ENCODE measurements around the gene ADGRE3.
"Not testable (repeated sequence)": the region's sequence is repeated elsewhere in the genome, so short reads cannot be mapped to it uniquely, and the experiment has no call there.

The ADGRE3 gene

DNA sequence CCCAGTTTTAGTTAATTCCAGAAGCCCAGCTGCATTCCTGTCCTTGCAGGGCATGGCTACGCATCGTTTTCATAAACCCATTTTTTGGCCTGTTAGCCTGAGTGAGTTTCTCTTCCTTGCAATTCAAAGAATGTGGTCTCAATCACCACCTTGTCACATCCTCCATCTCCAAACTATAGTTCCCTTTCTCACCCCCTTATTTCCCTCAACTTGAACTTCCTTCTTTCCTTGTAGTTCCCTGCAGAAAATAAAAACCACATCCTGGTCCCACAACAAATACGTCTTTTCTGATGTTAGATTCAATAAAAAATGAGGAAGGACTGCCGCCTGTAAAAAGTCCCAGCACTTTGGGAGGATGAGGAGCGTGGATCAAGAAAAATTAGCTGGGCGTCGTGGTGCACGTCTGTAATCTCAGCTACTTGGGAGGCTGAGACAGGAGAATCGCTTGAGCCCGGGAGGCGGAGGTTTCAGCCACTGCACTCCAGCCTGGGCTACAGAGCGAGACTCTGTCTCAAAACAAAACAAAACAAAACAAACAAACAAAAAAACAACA lies 13.2 kb downstream of the ADGRE3 start:
- DNase-seq: no peak

DNA sequence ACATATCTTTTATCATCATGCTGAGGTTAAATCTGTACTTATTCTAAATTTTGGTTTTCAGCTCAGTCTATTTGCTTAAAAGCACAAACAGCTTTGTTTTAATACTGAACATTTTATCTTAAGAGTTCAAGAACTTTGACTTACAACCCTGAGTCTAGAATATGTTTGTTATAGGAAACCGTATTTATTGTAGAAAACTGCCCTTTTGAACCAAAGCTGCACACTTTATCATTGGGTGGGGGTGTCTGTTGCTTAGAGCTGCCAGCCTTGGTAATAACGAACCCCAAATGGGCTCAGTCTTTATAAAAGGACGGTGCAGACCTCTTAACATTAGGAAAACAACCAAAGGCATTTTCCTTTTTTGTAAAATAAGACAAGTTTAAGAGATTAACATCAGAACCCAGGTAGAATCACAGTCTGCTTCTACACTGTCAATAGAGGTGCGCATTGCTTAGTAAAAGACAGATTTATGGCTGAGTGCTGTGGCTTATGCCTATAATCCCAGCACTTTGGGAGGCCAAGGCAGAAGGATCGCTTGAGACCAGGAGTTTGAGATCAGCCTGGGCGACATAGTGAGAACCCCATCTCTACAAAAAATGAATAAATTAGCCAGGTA lies 14.7 kb downstream of the ADGRE3 start:
- DNase-seq: no peak

- DNase-seq: no peak
Observed at GRCh38 chr19:14655726-14656125, 18.9 kb downstream of the ADGRE3 start.

DNA sequence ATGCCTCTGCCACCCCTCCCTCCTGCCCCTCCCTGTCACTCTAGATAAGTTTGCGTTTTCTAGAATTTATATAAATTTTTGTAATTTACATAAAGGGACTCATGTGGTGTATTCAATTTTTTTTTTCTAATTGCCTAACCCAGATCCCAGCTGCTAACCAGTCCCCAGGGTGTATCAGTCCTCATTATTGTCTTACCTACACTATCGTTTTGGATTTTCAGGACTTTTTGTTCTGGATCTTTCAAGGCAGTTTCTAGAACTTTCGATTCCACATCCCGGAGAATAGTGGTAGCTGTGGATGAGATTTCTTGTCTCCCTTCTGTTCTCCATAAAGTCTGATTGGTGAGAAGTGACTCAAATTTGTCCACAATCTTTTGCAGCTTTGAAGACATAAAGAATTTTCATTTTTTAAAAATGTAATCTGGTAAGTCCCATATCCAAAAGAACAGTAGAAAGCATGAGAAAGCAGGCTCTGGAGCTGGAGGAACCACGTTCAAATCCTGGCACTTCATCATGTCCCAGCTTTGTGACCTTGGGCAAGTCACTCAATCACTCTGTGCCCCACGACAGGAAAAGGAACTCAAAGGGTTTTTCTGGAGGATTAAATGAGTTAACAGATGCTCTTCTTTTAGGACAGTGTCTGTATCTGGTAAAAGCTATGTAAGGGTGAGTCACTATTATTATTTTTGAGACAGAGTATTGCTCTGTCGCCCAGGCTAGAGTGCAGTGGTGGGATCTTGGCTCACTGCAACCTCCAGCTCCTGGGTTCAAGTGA lies 19.7 kb downstream of the ADGRE3 start:
- no peak for DNase-seq

GRCh38 chr19:14650161-14650560 lies 24.5 kb downstream of the ADGRE3 start:
- DNase-seq: no peak

DNA sequence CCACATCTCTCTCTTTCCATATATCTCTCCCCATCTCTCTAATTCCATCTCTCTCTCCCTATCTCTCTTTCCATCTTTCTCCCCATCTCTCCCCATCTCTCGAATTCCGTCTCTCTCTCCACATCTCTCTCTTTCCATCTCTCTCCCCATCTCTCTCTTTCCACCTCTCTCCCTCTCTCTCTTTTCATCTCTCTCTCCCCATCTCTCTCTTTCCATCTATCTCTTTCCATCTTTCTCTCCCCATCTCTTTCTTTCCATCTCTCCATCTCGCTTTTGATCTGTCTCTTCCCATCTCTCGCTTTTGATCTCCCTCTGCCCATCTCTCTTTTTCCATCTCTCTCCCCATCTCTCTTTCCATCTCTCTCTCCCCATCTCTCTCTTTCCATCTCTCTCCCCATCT lies 25.6 kb downstream of the ADGRE3 start:
- DNase-seq: no peak

GRCh38 chr19:14648506-14648905 lies 26.1 kb downstream of the ADGRE3 start:
- no peak for DNase-seq

DNA sequence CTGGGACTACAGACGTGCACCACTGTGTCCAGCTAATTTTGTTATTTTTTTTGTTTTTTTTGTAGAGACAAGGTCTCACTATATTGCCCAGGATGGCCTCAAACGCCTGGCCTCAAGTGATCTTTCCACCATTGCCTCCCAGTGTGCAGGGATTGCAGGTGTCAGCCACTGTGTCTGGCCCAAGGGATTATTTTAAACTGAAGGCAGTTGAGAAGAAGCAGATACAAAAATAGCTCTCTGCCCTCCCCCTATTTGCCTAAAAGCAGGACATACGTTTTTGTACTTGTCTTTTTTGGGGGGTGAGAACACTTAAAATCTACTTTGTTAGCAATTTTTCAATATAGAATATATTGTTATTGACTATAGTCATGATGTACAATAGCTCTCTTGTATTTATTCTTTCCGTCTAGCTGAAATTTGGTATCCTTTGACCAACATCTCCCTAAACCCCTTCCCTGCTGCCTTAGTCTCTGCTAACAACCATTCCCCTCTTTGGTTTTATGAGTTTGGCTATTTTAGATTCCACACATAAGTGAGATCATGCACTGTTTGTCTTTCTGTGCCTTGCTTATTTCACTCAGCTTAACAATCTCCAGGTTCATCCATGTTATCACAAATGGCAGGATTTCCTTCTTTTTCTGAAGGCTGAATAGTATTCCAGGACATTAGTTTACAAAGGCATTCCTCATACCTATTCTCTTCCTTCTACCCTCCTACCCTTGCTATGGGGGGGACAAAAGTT lies 34.9 kb downstream of the ADGRE3 start:
- no peak for DNase-seq

DNA sequence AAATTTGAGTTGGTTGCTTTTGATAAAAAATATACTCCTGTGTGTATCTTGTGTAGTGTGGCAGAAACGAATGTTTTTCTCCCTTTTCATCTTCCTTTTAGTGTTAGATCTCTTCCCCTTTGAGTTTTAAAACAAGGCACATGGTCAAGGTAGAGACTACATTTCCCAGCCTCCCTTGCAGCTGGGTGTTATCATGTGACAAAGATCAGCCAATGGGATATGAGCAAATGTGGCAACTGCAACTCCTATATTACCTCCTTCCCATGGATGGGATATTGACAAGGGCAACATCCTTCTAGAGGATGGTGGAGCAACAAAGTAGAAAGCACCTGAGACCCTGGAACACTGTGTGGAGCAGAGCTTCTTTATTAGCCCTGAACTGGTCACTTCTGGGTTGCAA lies 42.4 kb downstream of the ADGRE3 start:
- no peak for DNase-seq

GRCh38 chr19:14629557-14629956 lies 45.1 kb downstream of the ADGRE3 start:
- no peak for DNase-seq

DNA sequence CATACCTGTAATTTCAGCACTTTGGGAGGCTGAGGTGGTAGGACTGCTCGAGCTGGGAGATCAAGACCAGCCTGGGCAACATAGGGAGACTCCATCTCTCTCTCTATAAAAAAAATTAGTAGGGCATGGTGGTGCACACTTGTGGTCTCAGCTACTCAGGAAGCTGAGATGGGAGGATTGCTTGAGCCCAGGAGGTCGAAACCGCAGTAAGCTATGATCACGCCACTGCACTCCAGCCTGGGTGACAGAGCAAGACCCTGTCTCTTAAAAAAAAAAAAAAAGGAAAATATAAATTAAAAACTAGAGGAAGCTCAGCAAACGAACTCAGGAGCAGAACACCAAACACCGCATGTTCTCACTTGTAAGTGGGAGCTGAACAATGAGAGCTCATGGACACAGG lies 50.2 kb downstream of the ADGRE3 start:
- not testable (repeated sequence) for DNase-seq

- no peak for DNase-seq
Observed at GRCh38 chr19:14619404-14619803, 55.2 kb downstream of the ADGRE3 start.

GRCh38 chr19:14616407-14616806 lies 58.2 kb downstream of the ADGRE3 start:
- DNase-seq: no peak

DNA sequence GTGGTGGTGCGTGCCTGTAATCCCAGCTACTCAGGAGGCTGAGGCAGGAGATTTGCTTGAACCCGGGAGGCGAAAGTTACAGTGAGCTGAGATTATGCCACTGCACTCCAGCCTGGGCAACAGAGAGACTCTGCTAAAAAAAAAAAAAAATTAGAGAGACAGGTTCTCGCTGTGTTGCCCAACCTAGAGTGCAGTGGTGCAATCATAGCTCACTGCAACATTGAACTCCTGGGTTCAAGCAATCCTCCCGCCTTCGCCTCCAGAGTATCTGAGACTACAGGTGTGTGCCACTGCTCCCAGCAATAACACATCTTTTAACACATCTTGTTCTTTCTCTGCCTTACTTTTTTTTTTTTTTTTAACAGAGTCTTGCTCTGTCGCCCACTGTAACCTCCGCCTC lies 59.0 kb downstream of the ADGRE3 start:
- DNase-seq: no peak

DNA sequence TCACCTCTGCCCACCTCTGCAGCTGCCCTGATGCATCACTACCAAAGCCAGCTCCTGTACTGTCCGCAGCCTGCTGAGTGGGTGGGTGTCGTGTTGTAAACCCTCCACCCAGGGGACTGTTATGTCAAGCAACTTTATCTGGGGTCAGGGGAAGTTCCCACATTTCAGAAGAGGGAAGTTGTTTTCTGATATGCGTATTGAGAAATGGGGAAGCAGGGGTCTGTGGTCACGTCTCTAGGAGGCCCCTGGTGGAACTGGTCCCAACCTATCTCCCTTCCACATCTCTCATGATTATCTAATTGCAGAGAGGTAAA lies 60.6 kb downstream of the ADGRE3 start:
- no peak for DNase-seq

- DNase-seq: not testable (repeated sequence)
Observed at GRCh38 chr19:14613399-14614098, 61.1 kb downstream of the ADGRE3 start.

DNA sequence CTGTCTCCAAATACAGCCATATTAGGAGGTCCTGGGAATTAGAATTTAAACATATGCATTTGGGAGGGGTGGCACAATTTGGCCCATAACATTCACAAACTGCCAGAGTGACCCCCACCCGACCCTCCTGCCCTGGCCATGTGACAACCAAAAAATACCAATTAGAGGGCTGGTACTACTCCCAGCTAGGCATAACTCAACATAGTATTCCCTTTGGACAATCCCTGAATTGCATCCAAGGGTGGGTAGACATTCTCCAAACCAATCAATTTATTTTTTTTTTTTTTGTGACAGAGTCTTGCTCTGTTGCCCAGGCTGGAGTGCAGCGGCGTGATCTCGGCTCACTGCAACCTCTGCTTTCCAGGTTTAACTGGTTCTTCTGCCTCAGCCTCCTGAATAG lies 62.0 kb downstream of the ADGRE3 start:
- DNase-seq: no peak

GRCh38 chr19:14612242-14612641 lies 62.4 kb downstream of the ADGRE3 start:
- not testable (repeated sequence) for DNase-seq

- DNase-seq: no peak
Observed at GRCh38 chr19:14611051-14611450, 63.6 kb downstream of the ADGRE3 start.

GRCh38 chr19:14606627-14607026 lies 68.0 kb downstream of the ADGRE3 start:
- DNase-seq: no peak

DNA sequence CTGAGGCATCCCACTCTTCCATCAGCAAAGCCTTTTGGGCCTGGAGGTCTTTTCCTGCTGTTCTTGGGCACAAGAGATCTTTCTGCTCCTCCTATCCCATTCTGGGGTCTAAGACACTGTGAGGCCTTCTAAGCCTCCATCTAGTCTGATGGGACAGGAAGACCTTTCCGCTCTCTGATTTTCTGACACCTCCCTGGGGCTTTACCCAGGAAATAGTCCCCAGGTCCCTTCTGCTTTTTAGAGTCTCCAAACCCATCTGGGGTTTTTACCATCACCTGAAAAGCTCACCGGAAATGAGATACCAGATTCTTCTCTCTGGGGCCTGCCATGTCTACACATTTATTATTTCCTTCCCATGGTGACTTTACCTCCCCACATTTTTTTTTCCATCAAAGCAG lies 70.7 kb downstream of the ADGRE3 start:
- no peak for DNase-seq

DNA sequence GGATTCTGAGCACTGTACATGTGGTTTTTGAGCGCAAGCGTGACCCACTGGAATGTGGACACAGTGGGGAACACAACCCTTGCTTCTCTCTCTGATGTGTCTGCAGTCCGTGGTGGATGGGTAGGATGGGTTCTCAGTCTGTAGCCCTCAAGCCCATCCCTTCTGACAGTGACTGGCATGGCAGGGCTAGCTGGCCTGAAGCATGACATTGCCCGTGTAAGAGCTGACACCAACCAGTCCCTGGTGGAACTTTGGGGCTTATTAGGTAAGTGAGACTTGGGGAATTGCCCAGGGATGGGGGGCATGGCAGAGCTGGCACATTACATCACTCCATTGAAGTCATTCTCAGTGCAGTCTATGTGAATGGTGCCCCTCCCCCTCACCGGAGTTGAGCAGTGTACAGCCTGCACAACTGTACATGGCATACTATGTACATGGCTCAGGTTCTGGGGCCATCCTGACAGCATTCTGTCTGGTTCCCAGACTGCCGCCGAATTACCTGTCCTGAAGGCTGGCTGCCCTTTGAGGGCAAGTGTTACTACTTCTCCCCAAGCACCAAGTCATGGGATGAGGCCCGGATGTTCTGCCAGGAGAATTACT lies 75.0 kb downstream of the ADGRE3 start:
- no peak for DNase-seq

DNA sequence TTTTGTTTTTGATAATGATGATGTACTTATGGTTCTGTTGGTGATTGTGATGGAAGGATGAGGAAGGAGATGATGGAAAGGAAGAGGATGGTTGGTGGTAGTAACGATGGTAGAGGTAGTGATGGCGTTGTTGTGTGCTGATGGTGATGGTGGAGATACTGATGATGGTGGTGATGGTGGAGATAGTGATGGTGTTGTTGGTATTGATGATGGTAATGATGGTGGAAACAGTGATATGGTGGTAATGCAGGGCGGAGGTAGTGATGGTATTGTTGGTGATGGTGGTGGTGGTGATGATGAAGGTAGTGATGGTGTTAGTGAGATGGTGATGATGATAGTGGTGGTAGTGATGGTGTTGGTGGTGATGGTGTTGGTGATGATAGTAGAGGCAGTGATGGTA lies 79.1 kb downstream of the ADGRE3 start:
- DNase-seq: no peak

All from activated CD4-positive, alpha-beta T cell treated with anti-CD3 and anti-CD28 coated beads for 1 hour (primary cell).